NT2/D1 (cell line): ENCODE data around the gene MDK.

Experiments used
- SUZ12 ChIP-seq: IDR thresholded peaks from 2 replicates; pipeline ENCODE4 v1.6.1; 2011; ENCODE audit not compliant: insufficient read length, insufficient read depth; ENCODE audit errors: extremely low read depth
- YY1 ChIP-seq: IDR thresholded peaks from 2 replicates; pipeline ENCODE4 v1.6.1; 2011; ENCODE audit not compliant: insufficient read length, insufficient read depth
- ZNF274 ChIP-seq: IDR thresholded peaks from 2 replicates; pipeline ENCODE4 v1.6.1; 2011; ENCODE audit warnings: mild to moderate bottlenecking, low read depth, low read length

GRCh38 chr11:46391186-46391577 is 9.7 kb downstream of the MDK start:
- no peak for TF ChIP-seq SUZ12
- no peak for TF ChIP-seq ZNF274
- TF ChIP-seq YY1 = no peak
